Tibial nerve (tissue), 4 donors: Measurements from ENCODE around the gene FAM83F.

Experiments
- EP300 ChIP-seq, 2 donors: sonication (generic); formaldehyde crosslinking; IDR thresholded peaks; one replicate each; pipeline ENCODE4 v1.6.1; 2017; ENCODE audit warnings: antibody characterized with exemption in 2 of 2, mild to moderate bottlenecking in 1 of 2
- POLR2A ChIP-seq, 2 donors: fragments of 450-650 bp; IDR thresholded peaks; one replicate each; pipeline ENCODE4 v1.6.1; 2017; ENCODE audit warnings: antibody characterized with exemption in 2 of 2, mild to moderate bottlenecking in 2 of 2, moderate library complexity in 2 of 2
- TF ChIP-seq, protein P1 (sequence below), 5 experiments: fragments of 200-600 bp in 3 of 5; fragments of 450-650 bp in 2 of 5; sonication (generic) in 3 of 5; IDR thresholded peaks; one replicate each; pipeline ENCODE4 v1.5.1; 2016 to 2019; ENCODE audit warnings: antibody characterized with exemption in 5 of 5, mild to moderate bottlenecking in 3 of 5, moderate library complexity in 2 of 5

DNA sequence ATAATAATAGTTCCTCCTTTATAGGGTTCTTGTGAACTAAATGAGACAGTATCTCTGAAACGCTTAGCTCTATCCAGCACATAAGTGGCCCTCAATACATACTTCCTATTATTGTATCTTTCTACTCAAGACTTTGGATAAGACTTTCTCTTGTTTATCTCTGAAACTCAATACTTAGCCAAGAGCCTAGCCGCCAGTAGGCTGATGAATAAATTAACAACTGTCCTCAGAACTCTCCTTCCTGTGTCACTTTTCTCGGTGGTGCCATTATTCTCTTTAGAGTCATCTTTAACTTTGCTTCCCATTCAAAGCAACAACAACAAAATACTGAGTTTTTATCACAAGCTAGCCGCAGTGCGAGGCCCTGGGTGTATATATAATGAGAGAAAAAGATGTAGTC lies 86.9 kb downstream of the FAM83F start:
- TF ChIP-seq, protein P1, sequence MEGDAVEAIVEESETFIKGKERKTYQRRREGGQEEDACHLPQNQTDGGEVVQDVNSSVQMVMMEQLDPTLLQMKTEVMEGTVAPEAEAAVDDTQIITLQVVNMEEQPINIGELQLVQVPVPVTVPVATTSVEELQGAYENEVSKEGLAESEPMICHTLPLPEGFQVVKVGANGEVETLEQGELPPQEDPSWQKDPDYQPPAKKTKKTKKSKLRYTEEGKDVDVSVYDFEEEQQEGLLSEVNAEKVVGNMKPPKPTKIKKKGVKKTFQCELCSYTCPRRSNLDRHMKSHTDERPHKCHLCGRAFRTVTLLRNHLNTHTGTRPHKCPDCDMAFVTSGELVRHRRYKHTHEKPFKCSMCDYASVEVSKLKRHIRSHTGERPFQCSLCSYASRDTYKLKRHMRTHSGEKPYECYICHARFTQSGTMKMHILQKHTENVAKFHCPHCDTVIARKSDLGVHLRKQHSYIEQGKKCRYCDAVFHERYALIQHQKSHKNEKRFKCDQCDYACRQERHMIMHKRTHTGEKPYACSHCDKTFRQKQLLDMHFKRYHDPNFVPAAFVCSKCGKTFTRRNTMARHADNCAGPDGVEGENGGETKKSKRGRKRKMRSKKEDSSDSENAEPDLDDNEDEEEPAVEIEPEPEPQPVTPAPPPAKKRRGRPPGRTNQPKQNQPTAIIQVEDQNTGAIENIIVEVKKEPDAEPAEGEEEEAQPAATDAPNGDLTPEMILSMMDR (IDR thresholded peaks at IDR 0.05), result no peak
- no peak for TF ChIP-seq POLR2A (IDR thresholded peaks at IDR 0.05)
- no peak for TF ChIP-seq EP300 (IDR thresholded peaks at IDR 0.05)
